NOMO-1 treated with DMSO at 0.1 percent for 48 hours (cell line): ENCODE measurements around the gene STX16.

ENCODE experiments used
- DNase-seq: peaks from one replicate; lab custom pipeline; 2025; ENCODE audit not compliant: unreplicated experiment; lab: John Stamatoyannopoulos, UW

Gene STX16

GRCh38 chr20:58695895-58696375, 44.9 kb downstream of the STX16 start:
- DNase-seq = no peak

- DNase-seq = no peak
Measured at GRCh38 chr20:58696411-58696961, 45.4 kb downstream of the STX16 start.

- no peak for DNase-seq
Measured at GRCh38 chr20:58697201-58697866, 46.3 kb downstream of the STX16 start.

GRCh38 chr20:58697867-58698703, 47.0 kb downstream of the STX16 start:
- no peak for DNase-seq

- DNase-seq = no peak
Measured at GRCh38 chr20:58698741-58699622, 47.9 kb downstream of the STX16 start.

- no peak for DNase-seq
Measured at GRCh38 chr20:58699623-58700107, 48.6 kb downstream of the STX16 start.

GRCh38 chr20:58700121-58700821, 49.2 kb downstream of the STX16 start:
- DNase-seq = no peak

GRCh38 chr20:58700823-58701222, 49.7 kb downstream of the STX16 start:
- DNase-seq = no peak

- no peak for DNase-seq
Measured at GRCh38 chr20:58701431-58702160, 50.5 kb downstream of the STX16 start.

- DNase-seq = no peak
Measured at GRCh38 chr20:58702161-58702510, 51.1 kb downstream of the STX16 start.

- DNase-seq = no peak
Measured at GRCh38 chr20:58702859-58703648, 52.0 kb downstream of the STX16 start.

- no peak for DNase-seq
Measured at GRCh38 chr20:58703765-58704371, 52.8 kb downstream of the STX16 start.

- DNase-seq = no peak
Measured at GRCh38 chr20:58705208-58705926, 54.3 kb downstream of the STX16 start.

- no peak for DNase-seq
Measured at GRCh38 chr20:58706150-58706892, 55.2 kb downstream of the STX16 start.

GRCh38 chr20:58706975-58707681, 56.0 kb downstream of the STX16 start:
- DNase-seq = no peak

- no peak for DNase-seq
Measured at GRCh38 chr20:58707770-58708169, 56.7 kb downstream of the STX16 start.
